Neural cell (in vitro differentiated cells): Measurements from ENCODE around the gene GRHL3.

Experiments
- EZH2 ChIP-seq: fragments of 200-600, 300-800 bp; shearing (Covaris generic), sonication (generic); IDR thresholded peaks from 2 replicates; pipeline ENCODE4 v1.6.1; 2014; ENCODE audit warnings: antibody characterized with exemption, low read length, borderline replicate concordance, mild to moderate bottlenecking; ENCODE audit not compliant: insufficient read depth, poor library complexity, severe bottlenecking
- MXI1 ChIP-seq: fragments of 450-650 bp; conservative IDR thresholded peaks from 2 replicates; pipeline ENCODE4 v1.6.1; 2014; ENCODE audit warnings: antibody characterized with exemption, mild to moderate bottlenecking; ENCODE audit not compliant: poor library complexity, severe bottlenecking
- POLR2AphosphoS5 ChIP-seq: IDR thresholded peaks from 2 replicates; pipeline ENCODE4 v1.6.1; 2012
- RAD21 ChIP-seq: fragments of 450-650 bp; conservative IDR thresholded peaks from 2 replicates; pipeline ENCODE4 v1.6.1; 2014; ENCODE audit warnings: antibody characterized with exemption, mild to moderate bottlenecking, moderate library complexity
- REST ChIP-seq: IDR thresholded peaks from 2 replicates; pipeline ENCODE4 v1.6.1; 2012; ENCODE audit warnings: borderline replicate concordance
- SMC3 ChIP-seq: fragments of 450-650 bp; conservative IDR thresholded peaks from 2 replicates; pipeline ENCODE4 v1.6.1; 2014; ENCODE audit warnings: antibody characterized with exemption, mild to moderate bottlenecking, moderate library complexity; ENCODE audit not compliant: poor library complexity
- TF ChIP-seq, protein P1 (sequence below): fragments of 450-650 bp; IDR thresholded peaks from 2 replicates; pipeline ENCODE4 v1.5.1; 2014; ENCODE audit warnings: antibody characterized with exemption, mild to moderate bottlenecking, moderate library complexity; ENCODE audit not compliant: poor library complexity, severe bottlenecking

DNA sequence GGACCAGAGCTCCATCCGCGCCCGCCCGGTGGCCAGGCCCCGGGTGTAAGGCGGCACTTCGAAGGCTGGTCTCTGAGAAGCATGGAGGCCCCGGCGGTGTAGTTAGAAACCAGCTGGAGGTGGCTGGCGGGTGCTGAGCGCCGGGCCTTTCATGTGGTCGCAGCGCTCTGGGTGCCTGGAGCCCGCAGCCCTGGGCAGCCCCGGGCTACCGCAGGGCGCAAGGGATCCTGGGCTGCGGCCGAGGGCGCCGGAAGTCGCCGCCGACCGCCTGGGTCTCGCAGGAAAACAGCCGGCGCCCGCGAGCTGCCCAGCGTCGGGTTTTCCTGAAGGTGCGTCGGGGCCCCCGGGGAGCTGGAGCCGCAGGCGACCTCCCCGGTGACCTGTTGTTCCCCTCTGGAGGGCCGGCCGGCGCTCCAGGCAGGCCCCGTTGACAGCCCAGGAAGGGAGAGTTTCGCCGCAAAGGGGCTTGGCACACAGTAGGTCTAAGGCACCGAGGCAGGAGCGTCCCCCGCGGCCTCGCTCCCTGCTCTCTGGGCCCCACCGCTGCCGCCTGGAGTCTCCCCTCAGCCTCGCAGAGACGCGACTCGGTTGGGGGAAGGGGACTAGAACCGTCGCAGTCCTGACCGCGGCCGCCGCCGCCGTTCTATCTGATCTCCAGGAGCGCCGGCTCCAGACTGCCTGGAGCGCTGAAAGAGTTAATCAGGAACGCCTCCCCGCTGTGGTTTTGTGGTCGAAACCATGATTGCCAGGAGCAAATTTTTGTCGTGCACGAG is 2.7 kb downstream of the GRHL3 start:
- TF ChIP-seq EZH2 = peak; percentile 53
- TF ChIP-seq, protein P1, sequence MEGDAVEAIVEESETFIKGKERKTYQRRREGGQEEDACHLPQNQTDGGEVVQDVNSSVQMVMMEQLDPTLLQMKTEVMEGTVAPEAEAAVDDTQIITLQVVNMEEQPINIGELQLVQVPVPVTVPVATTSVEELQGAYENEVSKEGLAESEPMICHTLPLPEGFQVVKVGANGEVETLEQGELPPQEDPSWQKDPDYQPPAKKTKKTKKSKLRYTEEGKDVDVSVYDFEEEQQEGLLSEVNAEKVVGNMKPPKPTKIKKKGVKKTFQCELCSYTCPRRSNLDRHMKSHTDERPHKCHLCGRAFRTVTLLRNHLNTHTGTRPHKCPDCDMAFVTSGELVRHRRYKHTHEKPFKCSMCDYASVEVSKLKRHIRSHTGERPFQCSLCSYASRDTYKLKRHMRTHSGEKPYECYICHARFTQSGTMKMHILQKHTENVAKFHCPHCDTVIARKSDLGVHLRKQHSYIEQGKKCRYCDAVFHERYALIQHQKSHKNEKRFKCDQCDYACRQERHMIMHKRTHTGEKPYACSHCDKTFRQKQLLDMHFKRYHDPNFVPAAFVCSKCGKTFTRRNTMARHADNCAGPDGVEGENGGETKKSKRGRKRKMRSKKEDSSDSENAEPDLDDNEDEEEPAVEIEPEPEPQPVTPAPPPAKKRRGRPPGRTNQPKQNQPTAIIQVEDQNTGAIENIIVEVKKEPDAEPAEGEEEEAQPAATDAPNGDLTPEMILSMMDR = no peak
- TF ChIP-seq POLR2AphosphoS5 = no peak
- no peak for TF ChIP-seq REST
- no peak for TF ChIP-seq RAD21
- no peak for TF ChIP-seq SMC3
- no peak for TF ChIP-seq MXI1
